WTC11 (cell line): Measurements from ENCODE around the gene PHF21B. TPM values are rescaled to one million over a fixed set of nuclear protein-coding genes. Genes with fewer than 3 reads are reported as not detected.
"Not testable (repeated sequence)": the region's sequence is repeated elsewhere in the genome, so short reads cannot be mapped to it uniquely, and the experiment has no call there.

Source experiments
- ATAC-seq: fragments of 200-7000 bp; cut with Tn5 transposase; 2 replicates; pipeline ENCODE4 v1.10.0; 2021; ENCODE audit warnings: mild to moderate bottlenecking, moderate library complexity
- CTCF ChIA-PET: fragments of 300-600 bp; sonication (Branson Sonifier 250); formaldehyde crosslinking; loops from one replicate; lab custom pipeline; 2021; ENCODE audit warnings: antibody characterized with exemption; lab: Charles Lee
- POLR2A ChIA-PET: fragments of 350-600 bp; sonication (Branson Sonifier 250); formaldehyde crosslinking; loops from one replicate; lab custom pipeline; 2021; ENCODE audit warnings: antibody characterized with exemption; lab: Charles Lee
- DNase-seq: peaks from one replicate; pipeline ENCODE4 v3.0.0; 2021; ENCODE audit warnings: low spot score
- H3K27ac Mint-ChIP-seq: 2 replicates; pipeline ENCODE4 v1.8.0; 2021; ENCODE audit warnings: mixed read lengths
- H3K27me3 Mint-ChIP-seq: 2 replicates; pipeline ENCODE4 v1.8.0; 2021; ENCODE audit warnings: low read depth, mild to moderate bottlenecking, moderate library complexity, mixed read lengths
- H3K36me3 Mint-ChIP-seq: 2 replicates; pipeline ENCODE4 v1.8.0; 2021; ENCODE audit warnings: mixed read lengths
- H3K4me1 Mint-ChIP-seq: 2 replicates; pipeline ENCODE4 v1.8.0; 2022; ENCODE audit warnings: mixed read lengths
- H3K4me3 Mint-ChIP-seq: 2 replicates; pipeline ENCODE4 v1.8.0; 2021; ENCODE audit warnings: mild to moderate bottlenecking, moderate library complexity, mixed read lengths
- H3K9me3 Mint-ChIP-seq: 2 replicates; pipeline ENCODE4 v1.8.0; 2021; ENCODE audit warnings: mixed read lengths
- AR ChIP-seq: fragments of 250-450 bp; sonication (Bioruptor Pico); IDR thresholded peaks from 2 replicates; pipeline ENCODE4 v1.9.0; 2021; ENCODE audit warnings: mild to moderate bottlenecking
- CREB1 ChIP-seq: sonication (generic); formaldehyde crosslinking; IDR thresholded peaks from 2 replicates; pipeline ENCODE4 v1.8.0; 2023; ENCODE audit warnings: mild to moderate bottlenecking, missing genetic modification reagents
- E2F5 ChIP-seq: sonication (generic); formaldehyde crosslinking; IDR thresholded peaks from 2 replicates; pipeline ENCODE4 v1.8.1; 2022; ENCODE audit warnings: mild to moderate bottlenecking, moderate library complexity, missing genetic modification reagents
- ELF4 ChIP-seq: sonication (generic); formaldehyde crosslinking; IDR thresholded peaks from 2 replicates; pipeline ENCODE4 v1.8.1; 2022; ENCODE audit warnings: low read depth, mild to moderate bottlenecking, moderate library complexity, missing genetic modification reagents
- HMGXB4 ChIP-seq: sonication (generic); formaldehyde crosslinking; IDR thresholded peaks from 2 replicates; pipeline ENCODE4 v1.8.1; 2023; ENCODE audit warnings: mild to moderate bottlenecking, moderate library complexity, missing genetic modification reagents
- IRF1 ChIP-seq: sonication (generic); formaldehyde crosslinking; IDR thresholded peaks from 2 replicates; pipeline ENCODE4 v1.8.0; 2023; ENCODE audit warnings: missing genetic modification reagents
- IRF2 ChIP-seq: sonication (generic); formaldehyde crosslinking; IDR thresholded peaks from 2 replicates; pipeline ENCODE4 v1.8.0; 2022; ENCODE audit warnings: low read depth, missing genetic modification reagents, borderline replicate concordance
- MXD4 ChIP-seq: fragments of 250-450 bp; sonication (Bioruptor Pico); IDR thresholded peaks from 2 replicates; pipeline ENCODE4 v1.8.0; 2021; ENCODE audit warnings: mild to moderate bottlenecking, moderate library complexity, borderline replicate concordance
- MYBL2 ChIP-seq: sonication (generic); formaldehyde crosslinking; IDR thresholded peaks from 2 replicates; pipeline ENCODE4 v1.8.1; 2023; ENCODE audit warnings: mild to moderate bottlenecking, moderate library complexity, missing genetic modification reagents
- NFATC4 ChIP-seq: fragments of 250-450 bp; sonication (Bioruptor Pico); IDR thresholded peaks from 2 replicates; pipeline ENCODE4 v1.9.0; 2021; ENCODE audit warnings: mild to moderate bottlenecking
- NR2C2 ChIP-seq: sonication (generic); formaldehyde crosslinking; IDR thresholded peaks from 2 replicates; pipeline ENCODE4 v1.8.0; 2022; ENCODE audit warnings: mild to moderate bottlenecking, missing genetic modification reagents
- ZNF232 ChIP-seq: sonication (generic); formaldehyde crosslinking; IDR thresholded peaks from 2 replicates; pipeline ENCODE4 v1.8.0; 2022; ENCODE audit warnings: mild to moderate bottlenecking, missing genetic modification reagents
- ZNF396 ChIP-seq: fragments of 250-450 bp; sonication (Bioruptor Pico); IDR thresholded peaks from 2 replicates; pipeline ENCODE4 v1.8.0; 2021; ENCODE audit warnings: mild to moderate bottlenecking, moderate library complexity, borderline replicate concordance
- ZNF416 ChIP-seq: fragments of 250-450 bp; sonication (Bioruptor Pico); IDR thresholded peaks from 2 replicates; pipeline ENCODE4 v1.9.0; 2021; ENCODE audit warnings: mild to moderate bottlenecking, inconsistent platforms
- ZNF423 ChIP-seq: fragments of 250-450 bp; sonication (Bioruptor Pico); IDR thresholded peaks from 2 replicates; pipeline ENCODE4 v2.1.2; 2022; ENCODE audit warnings: mild to moderate bottlenecking, moderate library complexity
- ZNF532 ChIP-seq: fragments of 250-450 bp; sonication (Bioruptor Pico); IDR thresholded peaks from 2 replicates; pipeline ENCODE4 v1.9.0; 2021; ENCODE audit warnings: mild to moderate bottlenecking, borderline replicate concordance
- total RNA-seq: library from RNA; stranded (reverse); gene quantifications from 3 replicates; pipeline ENCODE4 v1.2.3, GENCODE V29; 2021

PHF21B gene
- total RNA-seq, 1 experiment from 2014 or later, result 107 TPM

- Mint-ChIP-seq H3K36me3 (peaks cover 36% of the 10 kb centered on the region), H3K4me3 (no peak overlapping the region), H3K27ac (no peak overlapping the region), H3K4me1 (peaks cover 2% of the 10 kb centered on the region; the same call in 1 of the 2 replicates), H3K27me3 (no peaks in the 10 kb centered on the region), H3K9me3 (peaks cover 15% of the 10 kb centered on the region)
- POLR2A ChIA-PET, result no interaction called here
- no peak for DNase-seq
- CTCF ChIA-PET, result no interaction called here
- TF ChIP-seq ZNF396 (CRISPR knock-in tag), result no peak
- TF ChIP-seq NR2C2 (CRISPR knock-in tag), result no peak
- no peak for TF ChIP-seq HMGXB4
- TF ChIP-seq E2F5 (CRISPR knock-in tag), result no peak
- no peak for TF ChIP-seq IRF2 (CRISPR knock-in tag)
- TF ChIP-seq ZNF416 (CRISPR knock-in tag), result no peak
- no peak for TF ChIP-seq MYBL2 (CRISPR knock-in tag)
- TF ChIP-seq ZNF532 (CRISPR knock-in tag), result no peak
- TF ChIP-seq MXD4, result no peak
- ATAC-seq, result no peak
Observed at GRCh38 chr22:44924710-44925109, 85.1 kb downstream of the PHF21B start.

GRCh38 chr22:44924098-44924497 is 85.7 kb downstream of the PHF21B start:
- POLR2A ChIA-PET, result no interaction called here
- H3K27ac Mint-ChIP-seq, result no peak overlapping the region
- CTCF ChIA-PET, result no interaction called here
- H3K36me3 Mint-ChIP-seq, result peaks cover 40% of the 10 kb centered on the region
- no peaks in the 10 kb centered on the region for H3K27me3 Mint-ChIP-seq
- no peak for TF ChIP-seq ZNF423 (CRISPR knock-in tag)
- no peak for TF ChIP-seq ELF4 (CRISPR knock-in tag)
- no peak for TF ChIP-seq NFATC4 (CRISPR knock-in tag)
- no peak for TF ChIP-seq IRF1 (CRISPR knock-in tag)
- no peak for TF ChIP-seq CREB1 (CRISPR knock-in tag)
- no peak for TF ChIP-seq AR (CRISPR knock-in tag)
- no peak for TF ChIP-seq ZNF232 (CRISPR knock-in tag)
- no peak for TF ChIP-seq NR2C2 (CRISPR knock-in tag)
- H3K4me3 Mint-ChIP-seq, result no peak overlapping the region
- H3K9me3 Mint-ChIP-seq, result peaks cover 15% of the 10 kb centered on the region
- H3K4me1 Mint-ChIP-seq, result peaks cover 2% of the 10 kb centered on the region; the same call in 1 of the 2 replicates
- ATAC-seq, result no peak
- no peak for DNase-seq

GRCh38 chr22:44921766-44922165 is 88.0 kb downstream of the PHF21B start:
- not testable (repeated sequence) for H3K4me1 Mint-ChIP-seq, H3K27ac Mint-ChIP-seq, H3K4me3 Mint-ChIP-seq, DNase-seq, ATAC-seq, H3K27me3 Mint-ChIP-seq
- ChIA-PET POLR2A (interaction anchor here (0.6 kb wide), 1 partner anchor 1365 kb away, joined by 5 read pairs; no protein-coding TSS in a partner anchor), CTCF (interaction anchor here (0.6 kb wide), 1 partner anchor 585 kb away, joined by 3 read pairs; no protein-coding TSS in a partner anchor)
- H3K9me3 Mint-ChIP-seq, result peaks cover 15% of the 10 kb centered on the region
- peaks cover 37% of the 10 kb centered on the region for H3K36me3 Mint-ChIP-seq
